Prostate gland (tissue), 2 donors: Measurements from ENCODE around the gene NAT9.

Source experiments
- CTCF ChIP-seq, 4 experiments: fragments of 200-600 bp in 2 of 4; fragments of 450-650 bp in 2 of 4; sonication (generic) in 2 of 4; IDR thresholded peaks; 1 replicate in 3 of 4; 2 replicates in 1 of 4; pipeline ENCODE4 v1.5.1; 2016 to 2019; ENCODE audit warnings: antibody characterized with exemption in 4 of 4, mild to moderate bottlenecking in 2 of 4, moderate library complexity in 2 of 4
- POLR2AphosphoS5 ChIP-seq: sonication (generic); formaldehyde crosslinking; IDR thresholded peaks from one replicate; pipeline ENCODE4 v1.6.1; 2017; ENCODE audit warnings: antibody characterized with exemption

GRCh38 chr17:74796866-74797265 is 20.7 kb upstream of the NAT9 start:
- TF ChIP-seq CTCF (IDR thresholded peaks at IDR 0.05) (no peak), POLR2AphosphoS5 (no peak)
